ENCODE data around the gene PKIG. TPM values are rescaled to one million over a fixed set of nuclear protein-coding genes. Genes with fewer than 3 reads are reported as not detected.

The PKIG gene
- total and polyA plus RNA-seq, 2 experiments from 2014 or later = 29.7 to 33.2 TPM

- no peak for ATAC-seq
- H3K36me3 ChIP-seq (ENCODE audit: insufficient read depth) = no peaks in the 10 kb centered on the region
- Mint-ChIP-seq H3K4me3 (no peak overlapping the region), H3K4me1 (peaks cover 34% of the 10 kb centered on the region), H3K27ac (no peak overlapping the region), H3K9me3 (no peaks in the 10 kb centered on the region), H3K27me3 (ENCODE audit: insufficient read depth, low read depth, poor library complexity) (peaks cover 12% of the 10 kb centered on the region), H3K36me3 (ENCODE audit: low read depth) (no peaks in the 10 kb centered on the region)
- DNase-seq (ENCODE audit: low spot score) = no peak
- TF ChIP-seq JUNB (IDR thresholded peaks at IDR 0.05; ENCODE audit: unreplicated experiment) (no peak), REST (IDR thresholded peaks at IDR 0.05; ENCODE audit: unreplicated experiment) (no peak), ETS1 (IDR thresholded peaks at IDR 0.05) (no peak), ZNF331 (CRISPR knock-in tag; IDR thresholded peaks at IDR 0.05; ENCODE audit: low read depth) (no peak), POLR2AphosphoS5 (IDR thresholded peaks at IDR 0.05; ENCODE audit: low read depth) (no peak), EZH2 (IDR thresholded peaks at IDR 0.05; ENCODE audit: low read depth, unreplicated experiment) (no peak), CREB1 (CRISPR knock-in tag; IDR thresholded peaks at IDR 0.05; ENCODE audit: low read depth) (no peak), CTCF (conservative IDR thresholded peaks at IDR 0.05; ENCODE audit: low read depth in 2 of 2) (no peak)
- no peak overlapping the region for H2AFZ ChIP-seq
- H3K79me2 ChIP-seq (replicated peaks; ENCODE audit: insufficient read depth) = no peaks in the 10 kb centered on the region
- H3K27ac ChIP-seq (ENCODE audit: low read depth) = no peak overlapping the region
- no peak overlapping the region for H3K4me3 ChIP-seq
- no peak overlapping the region for H3K4me2 ChIP-seq
- H4K20me1 ChIP-seq (replicated peaks; ENCODE audit: insufficient read depth) = no peaks in the 10 kb centered on the region
- no peaks in the 10 kb centered on the region for H3K9me2 ChIP-seq (ENCODE audit: insufficient read depth)
- H3F3A ChIP-seq (replicated peaks; ENCODE audit: low read depth) = no peaks in the 10 kb centered on the region
- peaks cover 18% of the 10 kb centered on the region; the same call in 1 of the 2 replicates for H3K4me1 ChIP-seq (ENCODE audit: insufficient read depth)
- H3K27me3 ChIP-seq (ENCODE audit: insufficient read depth) = no peaks in the 10 kb centered on the region
Observed at GRCh38 chr20:44600301-44600700, 17.9 kb downstream of the PKIG start.

- Histone ChIP-seq H2AFZ (no peak overlapping the region), H3K27me3 (ENCODE audit: insufficient read depth) (no peaks in the 10 kb centered on the region), H3K36me3 (ENCODE audit: insufficient read depth) (no peaks in the 10 kb centered on the region), H3K4me2 (no peak overlapping the region), H3K4me1 (ENCODE audit: insufficient read depth) (peaks cover 18% of the 10 kb centered on the region; the same call in 1 of the 2 replicates), H3K79me2 (replicated peaks; ENCODE audit: insufficient read depth) (no peaks in the 10 kb centered on the region), H3F3A (replicated peaks; ENCODE audit: low read depth) (no peaks in the 10 kb centered on the region), H3K27ac (ENCODE audit: low read depth) (no peak overlapping the region), H3K9me2 (ENCODE audit: insufficient read depth) (no peaks in the 10 kb centered on the region), H3K4me3 (no peak overlapping the region), H4K20me1 (replicated peaks; ENCODE audit: insufficient read depth) (no peaks in the 10 kb centered on the region)
- Mint-ChIP-seq H3K27ac (no peak overlapping the region), H3K4me1 (peaks cover 34% of the 10 kb centered on the region), H3K27me3 (ENCODE audit: insufficient read depth, low read depth, poor library complexity) (peaks cover 12% of the 10 kb centered on the region), H3K4me3 (no peak overlapping the region), H3K36me3 (ENCODE audit: low read depth) (no peaks in the 10 kb centered on the region), H3K9me3 (no peaks in the 10 kb centered on the region)
- DNase-seq (ENCODE audit: low spot score) (no peak), ATAC-seq (no peak)
- no peak for TF ChIP-seq JUNB (IDR thresholded peaks at IDR 0.05; ENCODE audit: unreplicated experiment)
- no peak for TF ChIP-seq EZH2 (IDR thresholded peaks at IDR 0.05; ENCODE audit: low read depth, unreplicated experiment)
- TF ChIP-seq NANOG (IDR thresholded peaks at IDR 0.05; ENCODE audit: borderline replicate concordance) = no peak
Observed at GRCh38 chr20:44600758-44601201, 18.4 kb downstream of the PKIG start.

All from GM23338 (cell line).